ENCODE data around the gene PLPPR4.

PLPPR4 gene

GRCh38 chr1:99347041-99347684, 82.9 kb downstream of the PLPPR4 start:
- Histone ChIP-seq H3K27me3 (ENCODE audit: low read length) (no peaks in the 10 kb centered on the region), H3K27ac (ENCODE audit: low read depth, low read length) (no peak overlapping the region), H3K79me2 (ENCODE audit: insufficient read depth, low read length) (no peaks in the 10 kb centered on the region), H3K4me2 (ENCODE audit: low read depth, low read length, poor library complexity, severe bottlenecking) (no peak overlapping the region), H3K4me3 (ENCODE audit: insufficient read depth, low read length, poor library complexity, severe bottlenecking) (no peak overlapping the region), H4K20me1 (ENCODE audit: low read depth, low read length) (no peaks in the 10 kb centered on the region), H3K9me2 (replicated peaks; ENCODE audit: insufficient read depth, low read length) (no peaks in the 10 kb centered on the region), H2AFZ (ENCODE audit: low read depth, low read length, severe bottlenecking) (no peak overlapping the region), H3F3A (ENCODE audit: insufficient read depth) (no peaks in the 10 kb centered on the region), H3K36me3 (ENCODE audit: low read length) (no peaks in the 10 kb centered on the region), H3K9me3 (ENCODE audit: insufficient read depth, low read length) (no peaks in the 10 kb centered on the region), H3K9ac (ENCODE audit: low read length) (no peak overlapping the region)
- TF ChIP-seq CTCF (IDR thresholded peaks at IDR 0.05; ENCODE audit: insufficient read depth, low read length, poor library complexity, severe bottlenecking), result no peak
- no peak for TF ChIP-seq EZH2phosphoT487 (conservative IDR thresholded peaks at IDR 0.05; ENCODE audit: low read length)

DNA sequence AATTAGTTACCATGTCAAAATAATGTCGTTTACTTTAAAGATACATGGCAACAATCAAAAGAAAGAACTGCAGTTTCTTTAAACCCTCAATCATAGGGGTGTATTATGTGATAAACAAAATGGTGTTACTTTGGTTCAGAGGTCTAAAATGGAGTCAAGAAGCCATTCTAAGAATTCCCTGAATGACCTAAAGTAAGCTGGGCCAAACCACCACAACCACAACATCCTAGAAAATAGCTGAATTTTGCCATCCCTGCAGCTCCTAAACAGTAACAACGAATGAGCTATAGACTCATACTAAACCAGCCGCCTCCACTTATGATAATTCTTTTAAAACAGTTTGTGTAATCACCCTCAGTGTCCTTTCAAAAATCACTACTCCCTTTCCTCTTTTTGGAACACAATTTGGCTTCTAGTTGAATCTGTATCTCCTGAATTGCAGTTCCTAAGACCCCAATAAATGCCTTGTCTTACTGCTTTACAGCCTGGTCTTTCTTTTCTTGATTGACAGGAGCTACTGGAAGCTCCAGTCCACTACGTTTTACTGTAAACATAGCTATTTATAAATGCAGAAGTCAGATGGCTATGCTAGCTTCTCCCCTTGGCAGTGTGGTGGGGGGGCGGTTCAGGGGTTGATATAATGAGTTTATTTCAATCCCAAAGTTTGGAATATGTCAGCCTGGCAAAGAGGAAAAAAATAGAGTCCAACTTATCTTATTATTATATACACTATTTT, 84.3 kb downstream of the PLPPR4 start:
- no peak overlapping the region for H3K27ac ChIP-seq (ENCODE audit: low read depth, low read length)
- no peak overlapping the region for H3K9ac ChIP-seq (ENCODE audit: low read length)
- no peaks in the 10 kb centered on the region for H3K9me3 ChIP-seq (ENCODE audit: insufficient read depth, low read length)
- no peak overlapping the region for H3K4me3 ChIP-seq (ENCODE audit: insufficient read depth, low read length, poor library complexity, severe bottlenecking)
- H2AFZ ChIP-seq (ENCODE audit: low read depth, low read length, severe bottlenecking), result no peak overlapping the region
- H3K27me3 ChIP-seq (ENCODE audit: low read length), result no peaks in the 10 kb centered on the region
- no peaks in the 10 kb centered on the region for H4K20me1 ChIP-seq (ENCODE audit: low read depth, low read length)
- no peaks in the 10 kb centered on the region for H3K36me3 ChIP-seq (ENCODE audit: low read length)
- H3F3A ChIP-seq (ENCODE audit: insufficient read depth), result no peaks in the 10 kb centered on the region
- H3K9me2 ChIP-seq (replicated peaks; ENCODE audit: insufficient read depth, low read length), result no peaks in the 10 kb centered on the region
- no peaks in the 10 kb centered on the region for H3K79me2 ChIP-seq (ENCODE audit: insufficient read depth, low read length)
- TF ChIP-seq CTCF (IDR thresholded peaks at IDR 0.05; ENCODE audit: insufficient read depth, low read length, poor library complexity, severe bottlenecking) (no peak), EZH2phosphoT487 (conservative IDR thresholded peaks at IDR 0.05; ENCODE audit: low read length) (no peak)
- H3K4me2 ChIP-seq (ENCODE audit: low read depth, low read length, poor library complexity, severe bottlenecking), result no peak overlapping the region

- Histone ChIP-seq H3K9me3 (ENCODE audit: insufficient read depth, low read length) (no peaks in the 10 kb centered on the region), H3F3A (ENCODE audit: insufficient read depth) (no peaks in the 10 kb centered on the region), H3K9ac (ENCODE audit: low read length) (no peak overlapping the region), H3K27ac (ENCODE audit: low read depth, low read length) (no peak overlapping the region), H3K36me3 (ENCODE audit: low read length) (no peaks in the 10 kb centered on the region), H3K4me2 (ENCODE audit: low read depth, low read length, poor library complexity, severe bottlenecking) (no peak overlapping the region), H3K9me2 (replicated peaks; ENCODE audit: insufficient read depth, low read length) (no peaks in the 10 kb centered on the region), H4K20me1 (ENCODE audit: low read depth, low read length) (no peaks in the 10 kb centered on the region), H3K4me3 (ENCODE audit: insufficient read depth, low read length, poor library complexity, severe bottlenecking) (no peak overlapping the region), H3K79me2 (ENCODE audit: insufficient read depth, low read length) (no peaks in the 10 kb centered on the region), H2AFZ (ENCODE audit: low read depth, low read length, severe bottlenecking) (no peak overlapping the region), H3K27me3 (ENCODE audit: low read length) (no peaks in the 10 kb centered on the region)
- no peak for TF ChIP-seq EZH2phosphoT487 (conservative IDR thresholded peaks at IDR 0.05; ENCODE audit: low read length)
- no peak for TF ChIP-seq CTCF (IDR thresholded peaks at IDR 0.05; ENCODE audit: insufficient read depth, low read length, poor library complexity, severe bottlenecking)
Measured at GRCh38 chr1:99352821-99353220, 88.5 kb downstream of the PLPPR4 start.

All from SU-DHL-6 (cell line).